NOMO-1 (cell line): ENCODE results near the gene GRIK5.

ENCODE experiments used
- DNase-seq, 2 experiments: peaks; one replicate each; lab custom pipeline; 2025; ENCODE audit not compliant: unreplicated experiment in 2 of 2; lab: John Stamatoyannopoulos, UW

Gene GRIK5

GRCh38 chr19:42096255-42096837, 26.3 kb upstream of the GRIK5 start:
- no peak for DNase-seq

DNA sequence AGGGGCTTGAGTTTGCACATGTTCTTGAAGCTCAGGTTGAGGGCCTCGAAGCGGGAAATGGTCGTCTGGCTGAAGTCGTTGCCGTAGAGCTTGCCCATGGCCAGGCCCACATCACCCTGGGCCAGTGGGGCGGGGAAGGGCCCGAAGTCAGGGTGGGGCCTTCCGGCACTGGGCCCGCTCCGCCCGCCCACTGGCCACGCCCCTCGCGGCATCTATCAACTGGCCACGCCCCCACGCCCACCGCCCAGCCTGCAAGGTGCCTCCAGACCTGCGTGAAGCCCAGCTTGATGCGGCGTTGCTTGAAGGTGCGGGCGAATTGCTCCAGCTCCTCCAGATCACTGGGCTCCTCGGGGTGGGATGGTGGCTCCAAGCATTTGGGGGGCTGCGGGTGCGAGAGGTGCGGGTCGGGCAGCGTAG, 25.8 kb upstream of the GRIK5 start:
- no peak for DNase-seq

- DNase-seq: no peak
Measured at GRCh38 chr19:42095142-42095813, 25.3 kb upstream of the GRIK5 start.

- DNase-seq: no peak
Measured at GRCh38 chr19:42093926-42094325, 23.9 kb upstream of the GRIK5 start.

GRCh38 chr19:42093505-42093904, 23.5 kb upstream of the GRIK5 start:
- no peak for DNase-seq

GRCh38 chr19:42092350-42092749, 22.3 kb upstream of the GRIK5 start:
- no peak for DNase-seq

- no peak for DNase-seq
Measured at GRCh38 chr19:42091742-42092141, 21.7 kb upstream of the GRIK5 start.

- DNase-seq: no peak
Measured at GRCh38 chr19:42091300-42091699, 21.3 kb upstream of the GRIK5 start.

GRCh38 chr19:42090672-42091071, 20.7 kb upstream of the GRIK5 start:
- no peak for DNase-seq

GRCh38 chr19:42089772-42090171, 19.8 kb upstream of the GRIK5 start:
- no peak for DNase-seq

DNA sequence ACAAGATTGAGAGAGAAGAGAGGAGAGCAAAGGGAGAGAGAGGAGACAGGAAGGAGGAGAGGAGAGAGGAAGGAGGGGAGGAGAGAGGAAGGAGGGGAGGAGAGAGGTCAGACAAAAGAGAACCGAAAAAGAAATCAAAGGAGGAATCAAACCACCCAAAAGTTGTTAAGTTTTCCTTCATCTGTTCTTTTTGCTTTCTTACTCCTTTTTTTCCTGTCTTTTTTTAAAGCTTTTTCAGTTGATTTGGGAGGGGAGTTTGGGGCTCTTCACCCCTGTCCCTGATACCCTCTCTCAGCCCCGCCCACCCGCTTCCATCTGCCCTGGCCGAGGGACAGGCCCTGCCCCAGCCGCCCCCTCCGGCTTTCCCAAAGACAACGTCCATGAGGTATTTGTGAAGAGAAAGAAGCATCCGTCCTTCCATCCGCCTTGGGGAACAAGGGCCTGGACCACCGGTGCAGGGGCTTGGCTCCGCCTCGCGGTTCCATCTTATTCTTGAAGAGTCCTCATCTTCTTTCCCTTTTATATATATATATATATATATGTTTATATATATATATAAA, 19.3 kb upstream of the GRIK5 start:
- no peak for DNase-seq

DNA sequence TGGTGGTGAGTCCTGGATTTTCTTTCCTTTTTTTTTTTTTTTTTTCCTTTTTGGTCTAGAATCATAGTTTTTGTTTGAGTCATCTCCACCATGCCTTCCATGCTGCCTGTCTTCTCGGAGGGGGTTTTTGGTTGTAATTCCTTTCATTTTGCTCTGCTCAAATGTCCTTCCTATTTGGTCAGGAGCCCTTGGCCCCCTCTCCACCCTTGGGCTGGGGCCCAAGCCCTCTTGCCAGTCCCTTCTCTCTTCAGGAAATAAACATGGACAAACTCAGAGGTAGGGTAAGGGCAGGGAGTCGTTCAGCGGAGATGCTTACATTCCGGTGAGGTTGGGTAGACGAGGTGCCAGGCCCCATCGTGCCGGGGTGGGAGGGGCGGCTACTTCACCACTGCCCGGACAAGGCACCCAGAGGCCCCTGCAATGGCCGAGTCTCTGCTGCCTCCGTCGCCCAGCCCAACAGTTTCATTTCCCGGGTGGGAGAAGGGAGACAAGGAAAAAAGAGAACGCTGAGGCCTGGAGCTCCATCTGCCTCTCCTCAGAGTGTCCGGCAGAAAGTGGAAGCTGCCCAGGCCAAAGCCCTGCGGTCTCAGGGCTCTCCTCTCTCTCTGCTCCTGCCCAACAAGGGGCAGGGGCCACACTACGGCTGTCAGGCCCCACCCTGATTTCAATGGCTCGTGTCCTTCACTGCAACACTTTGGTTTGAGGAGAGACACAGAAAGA, 18.6 kb upstream of the GRIK5 start:
- no peak for DNase-seq

DNA sequence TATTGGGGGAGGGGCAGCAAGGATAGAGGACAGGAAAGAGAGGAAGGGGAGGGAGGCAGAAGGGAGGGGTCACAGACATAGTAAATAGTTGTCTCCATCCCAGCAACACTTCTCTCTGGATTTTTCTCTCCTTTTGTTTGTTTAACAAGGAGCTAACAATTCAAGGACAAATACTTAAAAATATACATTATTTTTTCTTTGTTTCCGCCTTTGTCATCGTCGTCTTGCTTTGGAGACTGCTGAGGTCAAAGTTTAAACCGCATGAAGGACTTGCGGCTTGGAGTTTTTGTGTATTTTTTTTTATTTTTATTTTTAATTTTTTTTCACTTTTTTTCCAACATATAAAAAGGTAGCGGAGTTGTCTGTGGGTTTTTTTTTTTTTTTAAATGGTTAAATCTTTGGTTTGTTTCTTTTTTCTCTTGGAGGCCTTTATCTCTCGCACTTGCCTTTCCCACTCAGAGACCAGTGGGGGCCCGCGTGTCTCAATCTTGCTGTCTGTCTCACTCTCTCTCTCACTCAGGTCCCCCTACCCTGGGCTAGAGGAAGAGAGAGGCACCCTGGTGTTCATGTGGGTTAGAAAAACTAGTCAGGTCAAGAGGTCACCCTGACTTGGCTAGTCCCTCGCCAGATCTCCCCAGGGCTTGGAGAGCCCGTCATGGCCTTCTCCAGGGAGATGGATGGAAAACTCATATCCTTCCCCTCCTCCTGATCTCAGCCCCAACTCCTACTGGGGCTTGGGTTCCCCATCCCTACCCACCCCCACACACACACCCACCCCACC, 17.0 kb upstream of the GRIK5 start:
- DNase-seq: no peak

DNA sequence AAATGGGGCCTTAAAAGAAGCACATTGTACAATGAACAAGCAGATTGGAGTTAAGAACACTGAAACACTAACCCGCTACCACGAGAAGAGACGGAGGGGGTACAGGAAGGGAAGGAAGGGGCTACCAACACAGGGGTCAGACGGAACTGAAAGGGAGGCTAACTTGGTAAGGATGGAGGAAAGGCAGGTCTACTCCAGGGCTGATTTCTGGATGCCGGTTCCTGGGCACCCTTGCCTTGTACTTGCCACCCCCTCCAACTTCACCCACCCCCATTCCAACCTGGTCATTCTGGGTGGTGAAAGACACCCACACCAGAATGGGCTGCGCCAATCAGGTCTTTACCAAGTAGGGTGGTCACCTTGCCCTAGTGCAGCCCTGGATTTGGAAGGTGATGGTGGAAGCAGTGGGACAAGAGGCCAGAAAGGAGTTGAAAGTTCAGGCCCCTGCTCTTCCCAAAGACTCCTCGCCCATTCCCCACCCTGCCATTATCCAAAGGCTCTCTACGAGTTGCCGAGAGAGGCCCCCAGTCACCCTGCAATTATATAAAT, 16.3 kb upstream of the GRIK5 start:
- no peak for DNase-seq

GRCh38 chr19:42083537-42083936, 13.5 kb upstream of the GRIK5 start:
- DNase-seq: no peak

GRCh38 chr19:42081584-42082203, 11.7 kb upstream of the GRIK5 start:
- DNase-seq: peak in 1 of 2 experiments; percentile 20

DNA sequence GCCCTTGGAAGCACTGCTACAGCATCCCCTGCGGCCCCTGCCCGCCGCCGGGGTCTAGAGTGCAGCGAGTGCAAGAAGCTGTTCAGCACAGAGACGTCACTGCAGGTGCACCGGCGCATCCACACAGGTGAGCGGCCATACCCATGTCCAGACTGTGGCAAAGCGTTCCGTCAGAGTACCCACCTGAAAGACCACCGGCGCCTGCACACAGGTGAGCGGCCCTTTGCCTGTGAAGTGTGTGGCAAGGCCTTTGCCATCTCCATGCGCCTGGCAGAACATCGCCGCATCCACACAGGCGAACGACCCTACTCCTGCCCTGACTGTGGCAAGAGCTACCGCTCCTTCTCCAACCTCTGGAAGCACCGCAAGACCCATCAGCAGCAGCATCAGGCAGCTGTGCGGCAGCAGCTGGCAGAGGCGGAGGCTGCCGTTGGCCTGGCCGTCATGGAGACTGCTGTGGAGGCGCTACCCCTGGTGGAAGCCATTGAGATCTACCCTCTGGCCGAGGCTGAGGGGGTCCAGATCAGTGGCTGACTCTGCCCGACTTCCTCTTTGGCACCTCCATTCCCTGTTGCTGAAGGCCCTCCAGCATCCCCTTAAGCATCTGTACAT, 10.9 kb upstream of the GRIK5 start:
- no peak for DNase-seq

- no peak for DNase-seq
Measured at GRCh38 chr19:42079886-42080763, 10.1 kb upstream of the GRIK5 start.

- no peak for DNase-seq
Measured at GRCh38 chr19:42079276-42079669, 9.3 kb upstream of the GRIK5 start.
